K562 (cell line): ENCODE results near the gene C1orf74. TPM values are rescaled to one million over a fixed set of nuclear protein-coding genes. Genes with fewer than 3 reads are reported as not detected.
A peak's percentile ranks its signal among the peaks of the same experiment; 100 is the strongest.

Source experiments
- CBFA2T3 ChIP-seq: fragments of 450-650 bp; IDR thresholded peaks from 2 replicates; pipeline ENCODE4 v1.6.1; 2017
- FOXK1 ChIP-seq: sonication (generic); formaldehyde crosslinking; IDR thresholded peaks from 2 replicates; pipeline ENCODE4 v1.8.0; 2022; ENCODE audit warnings: missing genetic modification reagents, mild to moderate bottlenecking, borderline replicate concordance
- HMG20A ChIP-seq: fragments of 450-650 bp; formaldehyde crosslinking; conservative IDR thresholded peaks from 2 replicates; pipeline ENCODE4 v1.4.0; 2020; ENCODE audit warnings: mild to moderate bottlenecking, mixed read lengths
- MAFK ChIP-seq: IDR thresholded peaks from 2 replicates; pipeline ENCODE4 v1.6.1; 2011; ENCODE audit warnings: low read length, improper control_type of control experiment
- MTA1 ChIP-seq: fragments of 450-650 bp; IDR thresholded peaks from 2 replicates; pipeline ENCODE4 v1.6.1; 2017; ENCODE audit warnings: borderline replicate concordance
- NCOA2 ChIP-seq, 2 experiments: fragments of 450-650 bp; IDR thresholded peaks; 2 replicates each; pipeline ENCODE4 v1.6.1; 2018; ENCODE audit warnings: mild to moderate bottlenecking in 2 of 2, moderate library complexity in 1 of 2; ENCODE audit not compliant: partially characterized antibody in 2 of 2
- PPARD ChIP-seq: fragments of 250-450 bp; sonication (Bioruptor Pico); IDR thresholded peaks from 2 replicates; pipeline ENCODE4 v1.8.0; 2022; ENCODE audit warnings: inconsistent platforms, mild to moderate bottlenecking, moderate library complexity
- RFX1 ChIP-seq: fragments of 450-650 bp; IDR thresholded peaks from 2 replicates; pipeline ENCODE4 v1.6.1; 2016; ENCODE audit warnings: mild to moderate bottlenecking, moderate library complexity
- SMAD4 ChIP-seq: fragments of 250-450 bp; sonication (Bioruptor Pico); conservative IDR thresholded peaks from 2 replicates; pipeline ENCODE4 v1.8.0; 2021; ENCODE audit warnings: inconsistent platforms, mild to moderate bottlenecking, moderate library complexity
- STAG1 ChIP-seq: sonication (generic); formaldehyde crosslinking; IDR thresholded peaks from 2 replicates; pipeline ENCODE4 v1.5.0; 2020; ENCODE audit warnings: missing genetic modification reagents, borderline replicate concordance
- STAT5B ChIP-seq: fragments of 250-450 bp; sonication (Bioruptor Pico); IDR thresholded peaks from 2 replicates; pipeline ENCODE4 v1.8.0; 2021; ENCODE audit warnings: mild to moderate bottlenecking, inconsistent platforms
- XRCC3 ChIP-seq: fragments of 450-650 bp; IDR thresholded peaks from 2 replicates; pipeline ENCODE4 v1.6.1; 2017; ENCODE audit warnings: mild to moderate bottlenecking, moderate library complexity
- ZFP30 ChIP-seq: fragments of 250-450 bp; sonication (Bioruptor Pico); IDR thresholded peaks from 2 replicates; pipeline ENCODE4 v1.8.0; 2022; ENCODE audit warnings: moderate library complexity, mild to moderate bottlenecking, inconsistent platforms, borderline replicate concordance
- ZFP36 ChIP-seq: fragments of 150-350 bp; IDR thresholded peaks from 2 replicates; pipeline ENCODE4 v1.6.1; 2018; ENCODE audit warnings: low read length, low read depth; ENCODE audit not compliant: partially characterized antibody
- ZNF79 ChIP-seq: fragments of 250-450 bp; sonication (Bioruptor Pico); IDR thresholded peaks from 2 replicates; pipeline ENCODE4 v1.4.0; 2020; ENCODE audit warnings: low read depth, mild to moderate bottlenecking, moderate library complexity
- ZNF830 ChIP-seq: fragments of 250-450 bp; sonication (Bioruptor Pico); IDR thresholded peaks from 2 replicates; pipeline ENCODE4 v1.5.0; 2021; ENCODE audit warnings: mild to moderate bottlenecking
- polyA plus RNA-seq, 8 experiments: library from polyadenylated mRNA; depleted of rRNA in 4 of 8; stranded (reverse) in 5 of 8; unstranded in 3 of 8; fragments of >200 nt; fragmentation: Nextera tagmentation in 2 of 8; fragmentation: Illumina TruSeq in 1 of 8; extraction: Ambion mirVana in 2 of 8; extraction: Trizol in 1 of 8; gene quantifications; 2 replicates each; pipeline versions ENCODE4 v1.2.1 to v1.2.3, GENCODE V29; 2011 to 2014; ENCODE audit warnings: inconsistent platforms in 1 of 8, missing spikeins in 1 of 8
- total RNA-seq, 7 experiments: library from RNA; depleted of rRNA in 6 of 7; stranded (reverse); fragments of >200 nt in 6 of 7; fragmentation: Illumina TruSeq in 2 of 7; extraction: Trizol in 2 of 7; gene quantifications; 2 replicates each; pipeline versions ENCODE4 v1.2.1 to v1.2.3, GENCODE V29; 2011 to 2021; ENCODE audit warnings: low replicate concordance in 1 of 7
- TF ChIP-seq, protein P1 (sequence below): fragments of 250-450 bp; sonication (Bioruptor Pico); IDR thresholded peaks from 2 replicates; pipeline ENCODE4 v1.4.0; 2020; ENCODE audit warnings: mild to moderate bottlenecking, moderate library complexity
- TF ChIP-seq, protein P2 (sequence below), 2 experiments: fragments of 450-650 bp; IDR thresholded peaks; 2 replicates each; pipeline ENCODE4 v1.6.1; 2016; ENCODE audit warnings: mild to moderate bottlenecking in 2 of 2, borderline replicate concordance in 1 of 2, low read depth in 1 of 2, moderate library complexity in 1 of 2

C1orf74 gene
- total and polyA plus RNA-seq, 9 of the 15 experiments (the other 6 are each of a cell fraction or from before 2014, with no cell fraction given), result 4.0 to 7.6 (median 5.7) TPM

DNA sequence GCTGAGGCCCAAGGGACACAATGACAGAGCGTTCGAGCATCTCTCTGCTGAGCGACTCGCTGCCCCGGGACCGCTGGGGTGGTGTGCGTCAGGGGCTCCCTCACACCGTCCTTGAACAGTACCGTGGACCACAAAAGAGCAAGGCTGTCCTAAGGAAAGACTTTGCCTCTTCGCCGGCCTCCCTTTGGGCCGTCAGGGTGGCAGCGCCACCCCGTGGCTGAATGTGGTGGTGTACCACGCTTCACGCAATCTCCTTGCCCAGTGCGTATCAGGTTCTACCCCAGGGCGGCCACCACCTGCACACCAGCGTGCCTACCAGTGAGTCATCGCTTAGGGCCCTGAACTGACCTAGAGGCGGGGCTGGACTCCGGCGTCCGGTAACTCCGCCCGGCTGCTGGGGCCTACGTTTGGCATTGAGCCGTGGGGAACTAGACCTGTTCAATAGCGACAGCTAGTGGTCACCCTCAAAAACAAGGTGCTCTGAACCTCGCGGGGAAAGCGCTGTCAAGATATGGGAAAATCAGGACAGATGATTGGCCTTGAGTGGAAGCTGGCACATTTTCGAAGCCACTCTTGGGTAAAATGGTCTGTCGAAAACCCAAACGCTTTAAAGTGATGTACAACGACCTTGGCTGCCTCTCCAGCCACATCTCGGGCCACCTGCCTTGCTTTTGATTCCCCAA is 36.6 kb downstream of the C1orf74 start (continued):
- TF ChIP-seq SMAD4 (CRISPR knock-in tag) (peak; percentile 61; the same call in 1 of the 2 replicates), STAG1 (CRISPR knock-in tag) (no peak; the same call in 1 of the 2 replicates), ZFP30 (CRISPR knock-in tag) (no peak), STAT5B (no peak), MTA1 (no peak), HMG20A (CRISPR knock-in tag) (no peak), RFX1 (no peak), ZNF79 (CRISPR knock-in tag) (no peak), XRCC3 (no peak), PPARD (CRISPR knock-in tag) (no peak), NCOA2 (IDR thresholded peaks at IDR 0.05; ENCODE audit: partially characterized antibody in 2 of 2) (no peak), CBFA2T3 (peak; percentile 54), FOXK1 (CRISPR knock-in tag) (no peak), ZNF830 (CRISPR knock-in tag) (no peak), MAFK (no peak), ZFP36 (no peak)
- TF ChIP-seq, protein P1, sequence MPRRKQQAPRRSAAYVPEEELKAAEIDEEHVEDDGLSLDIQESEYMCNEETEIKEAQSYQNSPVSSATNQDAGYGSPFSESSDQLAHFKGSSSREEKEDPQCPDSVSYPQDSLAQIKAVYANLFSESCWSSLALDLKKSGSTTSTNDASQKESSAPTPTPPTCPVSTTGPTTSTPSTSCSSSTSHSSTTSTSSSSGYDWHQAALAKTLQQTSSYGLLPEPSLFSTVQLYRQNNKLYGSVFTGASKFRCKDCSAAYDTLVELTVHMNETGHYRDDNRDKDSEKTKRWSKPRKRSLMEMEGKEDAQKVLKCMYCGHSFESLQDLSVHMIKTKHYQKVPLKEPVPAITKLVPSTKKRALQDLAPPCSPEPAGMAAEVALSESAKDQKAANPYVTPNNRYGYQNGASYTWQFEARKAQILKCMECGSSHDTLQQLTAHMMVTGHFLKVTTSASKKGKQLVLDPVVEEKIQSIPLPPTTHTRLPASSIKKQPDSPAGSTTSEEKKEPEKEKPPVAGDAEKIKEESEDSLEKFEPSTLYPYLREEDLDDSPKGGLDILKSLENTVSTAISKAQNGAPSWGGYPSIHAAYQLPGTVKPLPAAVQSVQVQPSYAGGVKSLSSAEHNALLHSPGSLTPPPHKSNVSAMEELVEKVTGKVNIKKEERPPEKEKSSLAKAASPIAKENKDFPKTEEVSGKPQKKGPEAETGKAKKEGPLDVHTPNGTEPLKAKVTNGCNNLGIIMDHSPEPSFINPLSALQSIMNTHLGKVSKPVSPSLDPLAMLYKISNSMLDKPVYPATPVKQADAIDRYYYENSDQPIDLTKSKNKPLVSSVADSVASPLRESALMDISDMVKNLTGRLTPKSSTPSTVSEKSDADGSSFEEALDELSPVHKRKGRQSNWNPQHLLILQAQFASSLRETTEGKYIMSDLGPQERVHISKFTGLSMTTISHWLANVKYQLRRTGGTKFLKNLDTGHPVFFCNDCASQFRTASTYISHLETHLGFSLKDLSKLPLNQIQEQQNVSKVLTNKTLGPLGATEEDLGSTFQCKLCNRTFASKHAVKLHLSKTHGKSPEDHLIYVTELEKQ, result no peak
- TF ChIP-seq, protein P2, sequence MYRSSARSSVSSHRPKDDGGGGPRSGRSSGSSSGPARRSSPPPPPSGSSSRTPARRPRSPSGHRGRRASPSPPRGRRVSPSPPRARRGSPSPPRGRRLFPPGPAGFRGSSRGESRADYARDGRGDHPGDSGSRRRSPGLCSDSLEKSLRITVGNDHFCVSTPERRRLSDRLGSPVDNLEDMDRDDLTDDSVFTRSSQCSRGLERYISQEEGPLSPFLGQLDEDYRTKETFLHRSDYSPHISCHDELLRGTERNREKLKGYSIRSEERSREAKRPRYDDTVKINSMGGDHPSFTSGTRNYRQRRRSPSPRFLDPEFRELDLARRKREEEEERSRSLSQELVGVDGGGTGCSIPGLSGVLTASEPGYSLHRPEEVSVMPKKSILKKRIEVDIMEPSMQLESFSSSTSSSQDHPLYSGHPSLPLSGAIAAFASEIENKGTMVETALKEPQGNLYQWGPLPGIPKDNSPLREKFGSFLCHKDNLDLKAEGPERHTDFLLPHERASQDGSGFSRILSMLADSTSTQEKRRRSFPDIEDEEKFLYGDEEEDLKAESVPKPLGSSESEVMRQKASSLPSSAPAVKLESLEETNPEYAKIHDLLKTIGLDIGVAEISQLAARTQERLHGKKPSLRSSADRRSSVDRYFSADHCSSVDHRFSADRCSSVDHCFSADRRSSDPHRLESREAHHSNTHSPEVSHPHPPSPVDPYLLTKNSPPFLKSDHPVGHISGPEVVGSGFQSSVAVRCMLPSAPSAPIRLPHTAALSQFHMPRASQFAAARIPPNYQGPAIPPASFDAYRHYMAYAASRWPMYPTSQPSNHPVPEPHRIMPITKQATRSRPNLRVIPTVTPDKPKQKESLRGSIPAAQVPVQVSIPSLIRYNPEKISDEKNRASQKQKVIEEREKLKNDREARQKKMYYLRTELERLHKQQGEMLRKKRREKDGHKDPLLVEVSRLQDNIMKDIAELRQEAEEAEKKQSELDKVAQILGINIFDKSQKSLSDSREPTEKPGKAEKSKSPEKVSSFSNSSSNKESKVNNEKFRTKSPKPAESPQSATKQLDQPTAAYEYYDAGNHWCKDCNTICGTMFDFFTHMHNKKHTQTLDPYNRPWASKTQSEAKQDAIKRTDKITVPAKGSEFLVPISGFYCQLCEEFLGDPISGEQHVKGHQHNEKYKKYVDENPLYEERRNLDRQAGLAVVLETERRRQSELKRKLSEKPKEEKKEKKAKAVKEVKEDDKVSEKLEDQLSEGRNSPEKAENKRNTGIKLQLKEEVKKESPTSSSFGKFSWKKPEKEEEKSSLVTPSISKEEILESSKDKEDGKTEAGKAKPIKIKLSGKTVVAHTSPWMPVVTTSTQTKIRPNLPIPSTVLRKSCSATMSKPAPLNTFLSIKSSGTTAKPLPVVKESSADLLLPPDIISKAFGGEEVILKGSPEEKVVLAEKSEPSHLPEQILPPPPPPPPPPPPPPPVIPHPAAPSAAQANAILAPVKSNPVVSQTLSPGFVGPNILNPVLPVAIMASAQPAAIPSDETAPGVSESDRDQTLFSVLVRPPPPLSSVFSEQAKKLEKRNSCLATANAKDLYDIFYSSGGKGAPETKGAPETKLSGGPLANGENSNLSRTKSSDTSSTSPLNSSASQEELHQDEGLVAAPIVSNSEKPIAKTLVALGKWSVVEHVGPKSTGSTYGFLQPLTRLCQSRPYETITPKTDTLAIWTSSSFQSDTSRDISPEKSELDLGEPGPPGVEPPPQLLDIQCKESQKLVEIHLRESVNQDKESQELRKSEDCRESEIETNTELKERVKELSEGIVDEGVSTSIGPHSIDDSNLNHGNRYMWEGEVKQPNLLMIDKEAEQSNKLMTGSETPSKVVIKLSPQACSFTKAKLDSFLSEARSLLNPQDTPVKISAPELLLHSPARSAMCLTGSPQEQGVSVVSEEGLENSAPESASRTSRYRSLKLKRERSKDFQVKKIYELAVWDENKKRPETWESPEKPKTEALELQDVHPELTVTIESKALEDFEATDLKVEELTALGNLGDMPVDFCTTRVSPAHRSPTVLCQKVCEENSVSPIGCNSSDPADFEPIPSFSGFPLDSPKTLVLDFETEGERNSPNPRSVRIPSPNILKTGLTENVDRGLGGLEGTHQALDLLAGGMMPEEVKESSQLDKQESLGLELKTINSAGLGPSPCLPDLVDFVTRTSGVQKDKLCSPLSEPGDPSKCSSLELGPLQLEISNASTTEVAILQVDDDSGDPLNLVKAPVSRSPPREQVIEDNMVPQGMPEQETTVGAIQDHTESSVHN (IDR thresholded peaks at IDR 0.05; ENCODE audit: borderline replicate concordance in 1 of 2, low read depth in 1 of 2), result no peak
